GM18861 (cell line): Measurements from ENCODE around the gene TMEM190.
A peak's percentile ranks its signal among the peaks of the same experiment; 100 is the strongest.
"Not testable (repeated sequence)": the region's sequence is repeated elsewhere in the genome, so short reads cannot be mapped to it uniquely, and the experiment has no call there.

Experiments used
- ATAC-seq: cut with Tn5 transposase; IDR thresholded peaks from one replicate; pipeline ENCODE4 v1.9.1; 2021; ENCODE audit not compliant: unreplicated experiment

TMEM190 gene

DNA sequence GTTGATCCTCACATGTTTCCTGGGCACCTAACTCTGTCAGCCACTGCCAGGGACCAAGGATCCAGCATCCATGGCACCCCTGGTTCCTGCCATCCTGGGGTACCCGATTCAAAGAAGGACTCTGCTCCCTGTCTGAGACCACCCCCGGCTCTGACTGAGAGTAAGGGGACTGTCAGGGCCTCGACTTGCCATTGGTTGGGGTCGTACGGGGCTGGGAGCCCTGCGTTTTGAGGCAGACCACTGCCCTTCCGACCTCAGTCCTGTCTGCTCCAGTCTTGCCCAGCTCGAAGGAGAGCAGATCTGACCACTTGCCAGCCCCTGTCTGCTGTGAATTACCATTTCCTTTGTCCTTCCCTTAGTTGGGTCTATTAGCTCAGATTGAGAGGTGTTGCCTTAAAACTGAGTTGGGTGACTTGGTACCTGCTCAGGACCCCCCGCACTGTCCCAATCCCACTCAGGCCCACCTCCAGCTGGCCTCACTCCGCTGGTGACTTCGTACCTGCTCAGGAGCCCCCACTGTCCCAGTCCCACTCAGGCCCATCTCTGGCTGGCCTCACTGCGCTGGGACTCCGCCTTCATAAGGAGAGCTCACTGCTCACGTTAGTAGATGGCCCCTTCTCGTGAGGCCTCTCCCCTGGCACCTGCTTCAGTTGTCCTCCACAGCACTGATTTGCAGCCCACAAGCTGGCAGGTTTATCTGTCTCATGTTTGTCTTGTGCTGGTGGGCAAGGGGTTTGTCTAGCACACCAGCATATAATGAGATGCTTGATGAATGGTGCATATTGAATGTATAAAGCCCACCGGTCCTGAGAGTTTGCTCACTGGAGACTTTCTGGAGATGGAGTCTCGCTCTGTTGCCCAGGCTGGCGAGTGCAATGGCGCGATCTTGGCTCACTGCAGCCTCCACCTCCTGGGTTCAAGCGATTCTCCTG is 13.0 kb downstream of the TMEM190 start:
- no peak for ATAC-seq

DNA sequence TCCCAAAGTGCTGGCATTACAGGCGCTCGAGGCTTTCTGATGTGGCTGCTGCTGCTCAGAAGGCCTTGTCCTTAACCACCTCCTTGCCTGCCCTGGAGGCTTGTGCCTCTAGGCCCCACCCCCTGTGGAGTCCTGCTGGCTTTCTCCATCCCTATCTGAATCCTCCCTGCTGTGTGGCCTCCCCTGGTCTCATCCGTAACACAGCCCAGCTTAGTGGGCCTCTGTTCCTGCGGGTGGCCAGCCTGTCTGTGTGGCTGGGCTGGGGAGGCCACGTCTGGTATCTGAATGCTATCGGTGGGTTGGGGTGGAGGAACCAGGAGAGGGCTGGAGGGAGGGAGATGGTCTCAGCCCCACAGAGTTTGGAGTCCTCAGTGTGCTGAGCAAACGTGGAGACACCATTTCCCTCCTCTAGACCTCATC is 13.8 kb downstream of the TMEM190 start:
- no peak for ATAC-seq

DNA sequence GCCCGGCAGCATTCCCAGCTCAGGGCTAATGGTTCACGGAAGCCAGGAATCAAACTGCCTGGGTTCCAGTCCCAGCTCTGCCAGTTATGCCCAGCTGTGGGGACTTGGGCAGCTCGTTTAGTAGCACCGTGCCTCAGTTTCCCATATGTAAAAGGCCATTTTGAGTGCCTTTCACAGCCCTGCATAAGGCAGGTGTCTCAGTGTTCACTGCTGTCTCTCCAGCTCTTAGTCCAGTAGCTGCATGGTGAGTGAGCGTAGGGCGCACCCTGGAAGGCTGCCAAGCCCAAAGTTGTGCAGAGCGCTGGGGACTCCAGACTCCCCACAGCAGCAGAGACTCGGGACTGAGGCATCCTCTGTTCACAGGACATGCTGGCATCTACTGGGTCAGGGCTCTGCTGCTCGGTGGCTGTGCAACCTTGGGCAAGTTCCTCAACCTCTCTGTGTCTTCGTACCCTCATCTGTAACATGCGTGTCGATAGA is 14.6 kb downstream of the TMEM190 start:
- ATAC-seq, result no peak

DNA sequence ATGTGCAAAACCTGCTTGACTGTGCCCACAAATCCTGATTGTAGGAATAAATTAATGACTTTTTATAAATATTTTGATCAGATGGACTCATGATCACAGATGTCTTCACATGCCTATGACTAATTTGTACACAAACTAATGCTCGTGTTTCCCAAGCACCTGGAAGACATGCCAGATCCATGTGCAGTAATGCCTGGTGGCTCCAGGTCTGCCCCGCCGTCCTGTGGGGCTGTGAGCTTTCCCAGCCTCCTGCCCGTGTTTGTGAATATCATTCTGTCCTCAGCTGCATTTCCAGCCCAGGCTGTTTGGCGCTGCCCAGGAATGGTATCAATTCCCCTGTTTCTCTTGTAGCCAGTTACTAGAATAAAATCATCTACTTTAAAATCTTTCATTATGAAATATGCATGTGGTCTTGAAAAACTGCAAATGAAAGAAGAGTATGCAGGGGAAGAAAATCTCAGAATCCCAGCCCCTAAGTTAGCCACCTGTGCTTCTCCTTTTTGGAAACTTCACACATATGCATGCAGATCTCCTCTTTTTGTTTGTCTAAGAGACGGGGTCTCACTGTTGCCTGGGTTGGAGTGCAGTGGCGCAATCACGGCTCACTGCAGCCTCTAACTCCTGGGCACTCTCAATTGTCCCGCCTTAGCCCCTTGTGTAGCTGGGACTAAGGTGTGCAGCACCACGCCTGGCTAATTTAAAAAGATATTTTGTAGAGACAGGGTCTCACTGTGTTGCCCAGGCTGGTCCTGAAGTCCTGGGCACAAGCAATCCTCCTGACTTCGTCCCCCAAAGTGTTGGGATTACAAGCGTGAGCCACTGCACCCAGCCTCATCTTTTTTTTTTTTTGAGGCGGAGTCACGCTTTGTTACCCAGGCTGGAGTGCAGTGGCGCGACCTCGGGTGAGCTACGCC is 15.3 kb downstream of the TMEM190 start:
- ATAC-seq, result no peak

DNA sequence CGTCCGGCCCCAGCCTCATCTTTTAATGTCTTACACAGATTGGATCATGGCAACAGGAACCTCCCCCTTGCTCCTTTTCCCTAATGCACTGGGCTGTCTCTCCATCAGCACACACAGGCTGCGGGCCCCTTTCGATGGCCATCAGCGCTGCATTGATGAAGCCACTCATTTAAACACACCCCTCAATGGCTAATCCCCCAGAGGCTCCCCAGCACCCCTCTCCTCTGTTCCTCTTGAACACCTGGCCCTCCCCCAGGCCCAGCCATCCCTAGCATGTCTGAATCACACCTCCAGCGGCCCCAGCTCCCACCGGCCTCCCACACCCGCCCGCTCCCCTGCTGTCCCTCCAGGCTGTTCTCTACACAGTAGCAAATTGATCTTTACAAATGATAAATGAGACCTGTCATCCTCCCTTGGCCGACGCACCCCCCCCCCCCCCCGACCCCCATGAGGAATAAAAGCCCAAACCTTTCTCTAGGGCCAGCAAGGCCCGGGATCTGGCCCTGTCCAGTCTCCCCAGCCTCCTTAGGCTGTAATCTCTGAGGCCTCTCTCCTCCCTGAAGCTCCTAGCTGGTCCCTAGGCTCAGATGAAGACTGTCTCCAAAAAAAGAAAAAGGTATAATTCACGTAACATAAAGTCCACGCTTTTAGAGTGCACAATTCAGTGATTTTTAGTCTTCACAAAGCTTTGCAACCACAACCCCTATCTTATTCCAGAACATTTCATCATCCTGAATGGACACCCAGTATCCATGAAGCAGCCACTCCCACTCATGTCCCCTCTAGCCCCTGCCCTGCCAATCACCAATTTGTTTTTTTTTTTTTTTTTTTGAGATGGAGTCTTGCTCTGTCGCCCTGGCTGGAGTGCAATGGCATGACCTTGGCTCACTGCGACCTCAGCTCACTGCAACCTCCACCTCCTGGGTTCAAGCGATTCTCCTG is 16.5 kb downstream of the TMEM190 start:
- no peak for ATAC-seq

DNA sequence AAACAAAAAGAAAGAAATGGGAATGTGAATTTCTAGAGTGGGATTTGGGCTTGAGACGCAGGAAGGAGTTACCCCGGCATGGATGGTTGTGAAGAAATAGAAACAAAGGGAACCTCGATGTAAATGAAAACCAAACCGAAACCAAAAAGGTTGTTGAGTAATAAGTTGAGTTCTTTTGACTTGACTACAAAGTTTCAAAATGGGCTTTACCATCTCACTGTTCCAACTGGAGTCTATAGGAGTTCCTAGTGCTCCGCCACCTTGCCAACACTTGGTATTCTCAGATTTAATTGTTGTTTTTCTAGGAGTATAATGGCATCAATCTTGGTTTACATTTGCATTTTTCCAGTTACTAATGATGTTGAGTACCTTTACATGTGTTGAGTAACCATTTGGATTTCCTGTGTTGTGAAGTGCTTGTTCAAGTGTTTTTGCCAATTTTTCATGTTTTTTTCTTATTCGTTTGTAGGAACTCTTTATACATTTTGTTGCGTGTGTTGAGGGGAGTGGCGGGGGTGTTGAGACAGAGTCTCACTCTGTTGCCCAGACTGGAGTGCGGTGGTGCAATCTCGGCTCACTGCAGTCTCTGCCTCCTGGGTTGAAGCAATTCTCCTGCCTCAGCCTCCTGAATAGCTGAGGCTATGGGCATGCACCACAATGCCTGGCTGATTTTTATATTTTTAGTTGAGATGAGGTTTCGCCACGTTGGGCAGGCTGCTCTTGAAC is 21.7 kb downstream of the TMEM190 start:
- no peak for ATAC-seq

DNA sequence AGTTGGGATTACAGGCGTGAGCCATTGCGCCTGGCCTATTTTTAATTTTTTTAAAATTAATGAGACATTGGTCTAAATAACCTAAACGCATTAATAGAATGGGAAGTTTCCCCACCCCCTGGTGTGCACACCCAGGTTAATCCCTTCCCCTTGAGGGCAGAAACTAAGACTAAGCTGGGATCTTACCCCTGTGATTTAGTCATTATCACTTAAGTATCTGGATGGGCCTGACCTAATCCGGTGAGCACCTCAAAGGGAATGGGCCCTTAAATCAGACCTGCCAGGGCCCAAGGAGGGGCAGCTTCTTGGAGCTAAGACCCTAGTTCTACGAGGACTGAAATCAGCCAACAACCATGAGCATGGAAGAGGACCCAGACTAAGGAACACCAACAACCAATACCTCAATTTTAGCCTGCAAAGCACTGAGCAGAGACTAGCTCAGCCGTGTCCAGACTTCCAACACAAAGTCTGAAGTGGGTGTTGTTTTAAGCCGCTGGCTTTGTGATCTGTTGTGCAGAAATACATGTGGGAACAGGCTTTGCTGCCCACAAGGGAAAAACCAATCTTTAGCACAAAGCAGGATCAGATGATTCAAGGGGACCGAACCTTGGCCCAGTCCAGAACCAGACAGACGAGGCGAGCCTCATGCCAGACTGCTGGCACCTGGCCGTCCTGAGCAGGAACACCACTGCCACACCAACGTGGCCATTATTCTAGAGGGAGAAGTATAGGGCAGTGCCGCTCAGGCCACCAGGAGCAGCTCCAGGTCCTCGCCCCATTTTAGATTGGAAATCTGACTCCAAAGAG is 23.9 kb downstream of the TMEM190 start:
- ATAC-seq, result no peak

DNA sequence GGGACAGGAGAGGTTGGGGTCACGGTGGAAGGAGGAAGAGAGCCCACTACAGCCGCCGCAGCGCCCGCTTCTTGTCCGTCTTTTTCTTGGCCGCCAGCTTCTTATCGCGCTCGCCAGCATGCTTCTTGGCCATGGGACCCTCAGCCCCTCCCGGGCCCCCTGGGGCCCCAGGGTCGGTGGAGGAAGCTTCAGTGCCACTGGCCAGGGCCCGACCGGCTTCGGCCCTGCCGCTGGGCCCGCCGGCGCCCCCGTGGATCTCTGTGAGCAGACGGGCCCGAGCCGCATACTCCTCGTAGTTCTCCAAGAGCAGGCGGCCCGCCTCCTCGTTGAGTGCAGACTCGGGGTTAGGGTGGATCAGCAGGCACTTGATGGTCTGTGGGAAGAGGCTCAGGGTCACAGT is 24.8 kb downstream of the TMEM190 start:
- ATAC-seq, result not testable (repeated sequence)

DNA sequence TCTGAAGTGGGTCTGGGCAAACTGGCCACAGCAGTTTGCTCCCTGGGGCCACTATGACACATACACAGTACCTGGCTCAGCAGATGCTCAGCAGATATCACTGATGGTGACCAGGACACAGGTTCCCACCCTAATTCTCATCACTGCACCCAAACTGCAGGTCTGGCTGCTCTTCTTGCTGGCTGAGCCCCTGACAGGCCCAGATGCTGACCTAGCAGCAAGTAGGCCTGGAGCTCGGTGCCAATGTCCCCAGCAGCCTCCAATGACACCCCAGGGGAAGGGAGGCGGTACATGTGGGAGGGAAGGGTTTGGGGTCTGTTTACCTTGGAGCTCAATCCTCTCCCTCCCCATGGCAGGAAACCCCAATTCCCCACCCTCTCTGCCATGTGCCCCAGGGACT is 25.9 kb downstream of the TMEM190 start:
- ATAC-seq, result no peak

DNA sequence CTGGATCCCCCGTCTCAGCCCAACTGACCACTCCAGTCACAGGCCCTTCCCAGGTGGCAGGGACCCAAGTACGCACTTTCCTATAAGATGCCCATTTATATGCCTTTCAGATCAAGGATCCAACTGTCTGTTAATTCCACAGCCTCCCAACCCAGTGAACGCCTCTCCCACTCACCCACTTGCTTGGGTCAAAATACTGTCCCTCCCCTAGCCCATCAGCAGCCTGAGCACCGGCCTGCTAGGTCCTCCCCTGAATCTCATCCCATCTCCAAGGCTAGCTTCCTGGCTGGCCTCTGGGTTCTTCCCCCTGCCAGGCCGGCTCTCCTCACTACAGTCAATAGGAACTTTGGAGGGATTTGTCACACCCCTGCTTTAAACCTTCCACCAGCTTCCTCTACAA is 29.0 kb downstream of the TMEM190 start:
- no peak for ATAC-seq

DNA sequence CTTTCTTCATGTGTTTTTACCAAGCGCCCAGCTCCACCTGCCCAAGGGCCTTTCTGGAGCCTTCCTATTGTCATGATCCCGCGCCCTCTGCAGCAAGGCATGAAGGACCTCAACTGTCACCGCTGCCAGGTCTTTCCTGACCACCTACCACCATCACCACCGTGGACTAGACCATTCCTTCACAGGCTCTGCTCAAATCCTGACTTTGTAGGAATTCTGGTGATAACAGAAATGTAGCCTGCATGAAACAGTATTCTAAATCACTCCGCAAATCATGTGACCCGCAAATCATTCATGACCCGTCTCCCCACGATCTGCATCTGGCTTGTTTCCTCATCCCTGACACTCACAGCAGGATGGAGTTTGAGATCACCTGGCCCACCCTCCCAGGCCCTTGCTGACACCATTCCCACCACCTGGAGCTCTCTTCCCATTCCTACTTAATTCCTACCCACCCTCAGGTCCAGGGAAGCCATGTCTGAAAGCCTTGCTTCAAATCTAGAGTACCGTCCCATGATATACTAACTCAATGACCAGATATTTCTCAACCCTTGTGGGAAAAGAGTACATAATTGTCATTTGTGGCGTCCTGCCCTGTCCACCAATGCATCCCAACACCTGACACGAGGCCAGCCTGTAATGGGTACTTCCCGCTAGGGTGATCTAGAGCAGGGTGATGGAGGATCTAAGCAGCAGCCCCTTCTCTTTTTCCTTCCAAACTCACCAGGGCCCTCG is 29.6 kb downstream of the TMEM190 start:
- ATAC-seq, result no peak

DNA sequence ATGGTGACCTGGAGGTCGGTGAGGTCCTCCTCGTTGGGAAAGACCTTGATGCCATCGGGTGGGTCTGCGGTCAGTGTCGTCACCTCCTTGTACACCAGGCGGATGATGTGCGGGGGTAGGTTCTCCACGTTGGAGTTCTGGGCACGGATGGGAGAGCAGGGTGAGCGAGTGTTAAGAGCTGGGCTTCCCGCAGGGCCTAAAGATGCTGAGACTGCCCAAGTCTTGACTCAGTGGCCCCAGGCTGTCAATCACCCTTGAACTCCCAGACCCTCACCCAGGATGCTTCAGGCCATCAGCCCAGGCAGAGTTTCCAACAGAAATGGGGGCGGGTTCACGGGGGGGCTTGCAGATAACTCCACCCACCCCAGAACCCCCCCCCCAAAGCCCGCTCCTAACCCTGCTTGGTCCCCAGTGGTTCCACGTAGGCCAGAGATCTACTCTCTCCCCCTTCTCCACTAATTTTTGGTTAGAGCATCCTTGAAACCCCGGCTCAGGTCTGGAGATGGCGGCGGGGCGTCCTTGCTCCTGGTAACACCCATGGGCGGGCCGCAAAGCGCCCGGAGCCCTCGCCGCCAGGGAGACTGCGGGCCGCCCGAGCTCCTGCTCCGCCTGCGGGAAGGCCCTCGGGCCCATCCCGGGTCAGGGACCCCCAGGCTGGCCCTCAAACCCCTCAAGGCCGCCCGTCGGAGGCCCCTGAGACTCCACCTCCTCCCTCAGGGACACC is 30.4 kb downstream of the TMEM190 start:
- no peak for ATAC-seq

DNA sequence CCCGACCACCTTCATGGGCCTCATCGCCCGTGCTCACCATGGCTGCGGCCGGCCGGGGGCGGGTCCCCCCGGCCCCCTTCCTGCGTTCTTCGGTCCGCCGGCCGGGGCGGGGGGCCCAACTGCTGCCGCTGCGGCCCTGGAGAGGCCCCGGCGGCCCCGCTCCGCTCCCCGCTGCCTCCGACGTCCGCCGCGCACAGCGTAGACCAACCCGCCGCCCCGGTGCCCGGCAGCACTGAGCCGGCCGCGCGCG is 30.8 kb downstream of the TMEM190 start, which contains the start of gene UBE2S:
Gene UBE2S, minus strand, starts transcription at position 239 of the 250 bp plus-strand sequence. Its CDS starts 199 bp downstream, at position 40.
- peak; percentile 59 for ATAC-seq

DNA sequence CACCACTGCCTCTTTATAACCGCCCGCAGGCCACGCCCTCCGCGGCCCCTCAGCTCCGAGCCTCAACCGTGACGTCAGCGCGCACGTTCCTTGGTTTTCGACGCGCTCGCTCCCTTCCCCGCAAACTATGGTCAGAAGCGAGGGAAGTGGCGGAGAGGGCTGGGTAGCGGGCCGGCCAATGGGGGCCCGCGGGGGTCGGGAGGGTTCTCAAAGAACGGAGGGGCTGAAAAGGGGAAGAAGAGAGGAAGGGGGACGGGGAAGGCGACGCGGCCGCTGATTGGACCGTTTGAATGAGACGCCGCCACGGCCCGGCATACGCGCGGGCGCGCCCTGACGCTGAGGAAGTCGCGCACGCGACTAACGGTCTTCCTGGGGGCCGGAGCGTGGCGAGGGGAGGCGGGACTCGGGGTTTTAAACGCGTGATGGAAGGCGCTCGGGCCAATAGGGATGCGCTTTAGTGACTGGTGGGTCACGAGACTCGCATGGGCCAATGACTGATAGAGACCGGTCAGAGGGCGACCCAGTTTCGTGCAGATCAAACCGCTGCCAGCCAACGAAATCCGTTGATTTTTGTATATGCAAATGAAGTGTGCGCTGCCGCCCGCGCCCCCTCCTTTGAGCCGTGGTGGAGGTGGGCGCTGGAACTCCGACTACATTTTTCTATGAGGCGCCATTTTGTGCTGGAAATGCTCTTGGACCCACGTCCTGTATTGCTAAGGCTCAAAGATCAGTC is 31.3 kb downstream of the TMEM190 start:
- ATAC-seq, result peak; percentile 66

DNA sequence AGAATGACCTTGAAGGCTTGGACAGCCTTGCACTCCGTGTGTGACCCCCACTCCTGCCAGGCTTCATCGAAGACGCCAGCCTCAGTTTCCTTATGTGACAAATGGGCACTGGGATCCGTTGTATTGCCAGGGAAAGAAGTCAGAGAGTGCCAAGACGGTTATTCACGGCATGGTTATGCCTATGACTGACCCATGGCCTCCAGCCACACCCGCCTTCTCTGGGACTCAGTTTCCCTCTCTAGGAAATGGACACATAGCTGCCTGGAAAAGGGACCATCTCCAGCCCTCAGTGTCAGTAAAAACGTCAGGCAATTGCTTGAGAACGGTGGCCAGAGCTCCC is 31.9 kb downstream of the TMEM190 start:
- no peak for ATAC-seq

DNA sequence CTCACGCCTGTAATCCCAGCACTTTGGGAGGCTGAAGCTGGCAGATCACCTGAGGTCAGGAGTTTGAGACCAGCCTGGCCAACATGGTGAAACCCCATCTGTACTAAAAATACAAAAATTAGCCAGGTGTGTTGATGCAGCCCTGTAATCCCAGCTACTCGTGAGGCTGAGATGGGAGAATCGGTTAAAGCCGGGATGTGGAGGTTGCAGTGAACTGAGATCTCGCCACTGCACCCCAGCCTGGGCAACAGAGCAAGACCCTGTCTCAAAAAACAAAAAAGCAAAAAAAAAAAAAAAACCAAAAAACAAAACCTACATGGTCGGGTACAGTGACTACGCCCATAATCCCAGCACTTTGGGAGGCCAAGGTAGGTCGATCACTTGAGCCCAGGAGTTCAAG is 32.6 kb downstream of the TMEM190 start:
- ATAC-seq, result not testable (repeated sequence)

DNA sequence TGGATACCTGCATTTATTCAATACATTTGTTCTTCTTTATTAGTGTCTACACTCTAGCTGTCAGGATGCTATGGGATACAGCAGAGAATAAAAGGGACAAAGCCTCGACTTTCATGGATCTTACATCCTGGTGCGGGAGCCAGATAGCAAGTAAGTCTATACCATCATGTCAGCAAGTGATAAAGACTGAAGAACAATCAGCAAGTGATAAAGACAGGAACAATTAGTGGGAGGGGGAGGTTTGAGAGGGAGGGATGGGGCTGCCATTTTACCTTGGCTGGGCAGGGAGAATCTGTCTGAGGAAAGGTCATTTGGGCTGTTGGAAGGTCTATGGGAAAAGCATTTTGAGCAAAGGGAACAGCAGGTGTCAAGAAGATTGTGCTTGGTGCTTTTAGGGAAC is 33.5 kb downstream of the TMEM190 start:
- ATAC-seq, result no peak
